CD4-positive, alpha-beta T cell treated with Interferon gamma for 1 hour (primary cell): ENCODE results near the gene CDKN1B.

Experiments used
- DNase-seq: peaks from one replicate; pipeline ENCODE4 v3.0.0-alpha.2; 2020

CDKN1B gene

DNA sequence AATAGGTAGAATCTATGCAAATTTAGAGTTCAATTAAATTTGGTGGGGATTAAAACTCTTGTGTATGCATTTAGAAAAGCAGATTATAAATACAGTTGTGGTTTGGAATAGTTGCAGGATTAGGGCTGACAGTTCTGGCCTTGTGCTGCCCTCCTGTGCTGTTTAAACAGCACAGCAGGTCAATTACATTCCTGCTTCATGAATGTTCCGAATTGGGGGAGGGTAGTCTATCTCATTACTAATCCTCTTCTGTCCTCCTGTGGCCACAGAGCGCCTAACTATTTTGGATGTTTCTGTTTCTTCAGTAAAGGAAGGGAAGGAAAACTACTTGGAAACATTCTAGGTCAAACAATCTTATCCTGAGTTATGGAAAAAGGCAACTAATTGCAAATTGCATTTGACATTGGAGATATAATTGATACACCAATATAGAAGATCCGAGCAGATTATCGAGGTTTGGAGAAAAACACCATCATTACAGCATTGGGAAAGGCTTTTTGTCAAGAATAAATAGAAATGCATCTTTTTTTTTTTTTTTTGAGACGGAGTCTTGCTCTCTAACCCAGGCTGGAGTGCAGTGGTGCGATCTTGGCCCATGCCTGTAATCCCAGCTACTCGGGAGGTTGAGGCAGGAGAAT, 12.5 kb upstream of the CDKN1B start:
- DNase-seq, result peak; percentile 56

DNA sequence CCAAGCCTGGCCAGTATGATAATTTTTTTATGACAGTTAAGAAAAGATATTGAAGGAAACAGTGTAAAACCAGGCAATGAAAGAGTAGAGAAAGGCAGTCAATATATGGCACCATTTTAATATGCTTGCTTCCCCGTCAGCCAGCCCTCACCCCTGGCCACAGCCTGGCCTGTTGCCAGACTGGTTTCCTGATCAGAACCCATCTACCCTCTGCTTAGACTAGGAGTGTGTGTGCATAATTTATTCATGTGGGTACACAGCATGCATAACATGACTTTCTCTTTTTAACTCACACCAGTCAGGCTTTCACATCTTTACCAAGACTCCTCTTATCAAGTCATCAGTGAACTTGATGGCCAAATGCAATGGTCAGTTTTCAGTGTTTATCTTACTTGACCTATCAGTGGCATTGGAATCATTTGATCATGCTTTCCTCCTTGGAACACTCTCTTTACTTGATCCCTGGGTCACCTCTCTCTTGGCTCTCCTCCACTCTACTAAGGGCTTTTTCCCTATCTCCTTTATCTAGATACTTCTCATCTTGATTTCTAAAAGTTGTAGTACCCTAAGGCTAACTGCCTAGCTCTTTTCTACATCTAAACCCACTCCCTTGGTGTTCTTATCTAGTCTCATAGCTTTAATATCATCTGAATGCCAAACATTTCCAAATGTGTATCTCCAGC, 11.2 kb upstream of the CDKN1B start:
- DNase-seq, result peak; percentile 69

DNA sequence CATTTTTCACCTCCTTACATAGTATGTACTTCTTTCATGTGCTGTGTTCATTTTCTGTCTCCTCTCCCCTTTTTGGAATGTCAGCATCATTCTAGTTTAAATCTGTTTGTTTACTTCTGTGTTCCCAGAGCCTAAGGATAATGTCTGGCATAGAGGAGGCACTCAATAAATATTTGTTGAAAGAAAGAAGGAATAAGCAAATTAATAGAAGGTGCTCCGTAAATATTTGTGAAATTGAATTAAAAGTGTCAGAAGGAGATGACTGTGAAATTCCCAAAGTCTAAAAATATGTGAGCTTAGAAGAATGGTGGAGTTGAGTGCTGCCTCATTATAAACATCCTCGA, 3.3 kb upstream of the CDKN1B start:
- DNase-seq, result no peak

DNA sequence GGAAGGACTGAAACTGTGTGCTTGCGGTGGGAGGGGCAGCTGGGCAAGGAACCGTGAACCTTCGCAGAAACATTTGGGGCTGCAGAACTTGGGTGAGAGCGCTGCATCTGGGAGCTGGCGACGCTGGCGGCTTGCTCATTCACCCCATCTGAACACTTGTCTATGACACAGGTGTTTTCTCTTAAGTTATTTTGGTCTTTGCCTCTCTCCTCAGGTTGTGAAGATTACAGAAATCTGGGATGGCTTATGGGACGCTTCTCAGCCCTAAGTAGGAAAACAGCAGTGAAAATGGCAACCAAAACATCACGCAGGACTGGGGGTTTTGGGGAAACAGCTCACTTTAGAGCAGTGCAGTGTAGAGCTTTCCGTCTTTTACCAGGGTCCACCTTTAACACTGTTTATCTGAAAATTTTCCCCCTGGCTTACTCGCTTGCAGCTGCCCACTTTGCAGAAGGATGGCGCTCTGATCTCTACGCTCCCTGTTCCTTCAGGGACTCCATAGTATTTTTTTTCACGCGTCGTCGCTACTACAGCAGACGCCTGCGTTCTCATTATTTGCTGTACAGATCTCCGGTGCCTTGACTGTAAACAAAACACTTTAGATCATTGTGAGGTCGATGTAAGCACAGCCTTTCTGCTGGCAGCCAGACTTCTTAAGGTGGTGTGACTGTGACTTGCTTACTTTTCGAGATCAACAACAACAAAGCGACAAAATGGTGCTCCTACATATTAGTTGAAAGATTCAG, 2.7 kb upstream of the CDKN1B start:
- peak; percentile 71 for DNase-seq

DNA sequence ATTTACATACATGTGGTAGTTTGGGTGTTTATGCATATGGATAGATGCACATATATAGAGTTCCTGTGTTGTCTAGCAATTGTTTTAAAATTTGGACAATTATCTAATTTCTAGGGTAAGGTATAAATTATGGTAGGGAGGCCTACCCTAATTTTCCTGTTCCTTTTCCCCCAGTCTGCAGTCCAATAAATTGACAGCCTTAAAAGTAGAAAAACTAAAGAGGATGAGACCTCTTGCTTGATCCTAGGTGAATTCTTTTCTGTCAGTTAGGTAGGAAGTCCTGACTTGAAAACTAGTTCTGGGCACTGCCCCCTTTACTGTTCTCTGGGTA, 2.1 kb upstream of the CDKN1B start:
- DNase-seq, result no peak

DNA sequence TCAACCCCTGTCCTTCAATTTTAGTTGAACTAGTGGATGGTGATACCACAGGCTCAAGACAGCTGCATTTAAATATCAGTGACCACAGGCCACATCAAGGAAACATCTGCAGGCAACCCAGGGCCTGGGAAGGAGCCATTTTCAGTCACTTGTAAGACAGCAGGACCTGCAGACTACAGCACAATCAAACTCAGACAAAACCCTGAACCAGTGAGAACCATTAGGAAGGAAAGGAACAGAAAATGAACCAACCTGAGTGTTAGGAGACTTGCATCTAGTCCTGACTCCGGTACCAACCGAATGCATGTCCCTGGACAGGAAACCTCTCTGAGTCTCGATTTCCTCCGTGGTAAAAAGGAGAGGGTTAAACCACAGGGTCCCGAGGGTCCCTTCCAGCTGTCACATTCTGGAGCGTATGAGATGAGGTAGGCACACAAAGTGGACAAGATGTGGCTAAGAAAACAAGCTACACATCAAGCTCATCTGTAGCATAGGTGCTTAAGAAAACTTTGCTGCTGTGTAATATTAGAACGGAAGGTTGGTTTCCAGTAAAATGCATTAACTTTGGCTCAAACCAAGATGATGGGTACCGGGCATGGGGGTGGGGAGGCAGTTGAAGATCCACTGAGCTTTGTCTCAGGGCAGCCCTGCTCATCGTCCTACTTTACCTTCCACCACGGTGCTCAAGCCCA, 1.6 kb upstream of the CDKN1B start:
- DNase-seq, result peak; percentile 36

DNA sequence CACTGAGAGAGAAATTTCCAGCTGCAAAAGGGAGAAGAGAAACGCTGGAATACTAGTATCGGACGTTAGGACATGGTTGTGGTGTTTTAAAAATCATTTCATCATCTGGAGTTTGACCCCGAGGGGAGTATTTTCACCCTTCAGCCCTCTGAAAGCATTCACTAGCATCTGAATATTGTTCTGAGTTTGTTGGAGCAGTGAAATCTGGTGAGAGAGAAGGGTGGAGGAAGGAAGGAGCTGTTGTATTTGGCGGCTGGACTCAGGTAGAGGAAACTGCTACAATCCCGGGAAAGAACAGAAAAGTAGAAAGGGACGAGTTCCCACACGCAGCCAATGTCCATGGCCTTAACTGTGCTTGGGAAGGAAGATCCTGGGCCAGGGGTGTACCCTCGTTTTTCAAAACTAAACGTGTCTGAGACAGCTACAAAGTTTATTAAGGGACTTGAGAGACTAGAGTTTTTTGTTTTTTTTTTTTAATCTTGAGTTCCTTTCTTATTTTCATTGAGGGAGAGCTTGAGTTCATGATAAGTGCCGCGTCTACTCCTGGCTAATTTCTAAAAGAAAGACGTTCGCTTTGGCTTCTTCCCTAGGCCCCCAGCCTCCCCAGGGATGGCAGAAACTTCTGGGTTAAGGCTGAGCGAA, 896 bp upstream of the CDKN1B start:
- DNase-seq, result no peak

DNA sequence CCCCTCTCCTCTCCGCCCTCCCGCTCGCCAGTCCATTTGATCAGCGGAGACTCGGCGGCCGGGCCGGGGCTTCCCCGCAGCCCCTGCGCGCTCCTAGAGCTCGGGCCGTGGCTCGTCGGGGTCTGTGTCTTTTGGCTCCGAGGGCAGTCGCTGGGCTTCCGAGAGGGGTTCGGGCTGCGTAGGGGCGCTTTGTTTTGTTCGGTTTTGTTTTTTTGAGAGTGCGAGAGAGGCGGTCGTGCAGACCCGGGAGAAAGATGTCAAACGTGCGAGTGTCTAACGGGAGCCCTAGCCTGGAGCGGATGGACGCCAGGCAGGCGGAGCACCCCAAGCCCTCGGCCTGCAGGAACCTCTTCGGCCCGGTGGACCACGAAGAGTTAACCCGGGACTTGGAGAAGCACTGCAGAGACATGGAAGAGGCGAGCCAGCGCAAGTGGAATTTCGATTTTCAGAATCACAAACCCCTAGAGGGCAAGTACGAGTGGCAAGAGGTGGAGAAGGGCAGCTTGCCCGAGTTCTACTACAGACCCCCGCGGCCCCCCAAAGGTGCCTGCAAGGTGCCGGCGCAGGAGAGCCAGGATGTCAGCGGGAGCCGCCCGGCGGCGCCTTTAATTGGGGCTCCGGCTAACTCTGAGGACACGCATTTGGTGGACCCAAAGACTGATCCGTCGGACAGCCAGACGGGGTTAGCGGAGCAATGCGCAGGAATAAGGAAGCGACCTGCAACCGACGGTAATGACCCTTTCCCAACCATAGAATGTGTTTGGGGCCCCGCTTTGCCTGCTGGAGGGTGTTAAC, 615 bp downstream of the CDKN1B start:
- DNase-seq, result peak; percentile 47

DNA sequence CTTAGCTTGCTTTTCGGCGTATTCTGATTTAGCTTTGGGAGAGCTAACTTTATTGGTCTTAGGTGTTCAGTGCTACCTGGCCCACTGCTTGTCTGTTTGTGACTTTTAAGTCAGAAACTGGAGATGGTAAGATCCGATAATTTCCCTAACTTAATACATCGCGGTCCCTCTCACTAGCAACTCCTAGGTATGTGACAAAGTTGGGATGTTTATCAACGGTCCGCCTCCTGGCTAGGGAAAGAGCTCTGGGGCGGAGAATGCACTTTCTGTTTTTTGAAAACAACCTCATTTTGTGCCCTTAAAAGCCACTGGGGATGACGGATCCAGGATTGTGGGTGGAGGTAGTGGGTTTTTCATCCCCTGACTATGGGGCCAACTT, 1.2 kb downstream of the CDKN1B start:
- DNase-seq, result no peak

DNA sequence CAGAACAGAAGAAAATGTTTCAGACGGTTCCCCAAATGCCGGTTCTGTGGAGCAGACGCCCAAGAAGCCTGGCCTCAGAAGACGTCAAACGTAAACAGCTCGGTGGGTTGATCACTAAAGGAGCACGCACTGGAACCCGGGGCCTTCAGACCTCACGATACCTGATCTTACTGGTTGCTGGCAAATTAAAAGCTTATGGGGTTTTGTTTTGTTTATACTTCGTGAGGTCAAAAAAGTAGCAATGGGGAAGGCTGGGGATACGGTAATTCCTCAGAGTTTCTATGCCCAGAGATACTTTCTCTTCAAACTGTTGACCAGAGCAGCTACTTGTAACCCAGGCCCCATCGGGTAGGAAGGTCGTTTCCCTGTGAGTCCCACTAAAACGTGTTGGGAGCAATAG, 1.7 kb downstream of the CDKN1B start:
- no peak for DNase-seq

DNA sequence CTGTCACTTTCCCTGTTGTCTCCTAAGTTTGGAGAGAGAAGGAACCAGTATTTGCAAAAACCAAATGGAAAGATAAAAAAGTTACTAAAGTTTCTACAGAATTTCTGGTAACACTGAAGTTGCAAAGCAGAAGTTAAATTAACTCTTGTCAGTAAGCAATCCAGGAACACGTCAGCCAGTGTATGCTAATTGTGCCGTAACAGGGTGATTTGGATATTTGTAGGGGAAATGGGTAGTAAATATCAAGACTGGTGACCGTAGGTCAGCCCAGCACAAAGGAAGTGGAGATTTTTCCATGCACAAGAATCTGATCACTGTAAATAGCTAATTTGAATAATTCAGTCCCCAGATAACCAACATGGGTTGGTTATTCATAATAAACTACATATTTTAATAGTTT, 2.3 kb downstream of the CDKN1B start:
- DNase-seq, result peak; percentile 28

DNA sequence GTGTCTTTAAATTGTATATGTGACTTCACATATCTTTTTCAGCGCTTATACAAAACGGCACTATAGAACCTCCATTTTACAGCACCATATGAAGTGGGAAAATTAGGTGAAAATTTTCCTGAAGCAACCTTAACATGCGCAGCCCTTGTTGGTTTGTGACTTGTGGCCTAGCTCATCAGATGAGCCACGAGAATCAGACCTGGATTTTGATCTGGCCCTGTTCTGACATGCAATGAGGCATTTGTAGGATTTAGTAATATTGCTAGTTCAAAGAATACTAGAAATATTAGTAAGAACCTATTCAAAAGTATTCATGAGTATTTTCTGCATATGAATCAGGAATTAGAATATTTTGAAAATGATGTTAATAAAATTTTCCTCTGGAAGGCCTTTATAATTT, 2.9 kb downstream of the CDKN1B start:
- DNase-seq, result no peak

DNA sequence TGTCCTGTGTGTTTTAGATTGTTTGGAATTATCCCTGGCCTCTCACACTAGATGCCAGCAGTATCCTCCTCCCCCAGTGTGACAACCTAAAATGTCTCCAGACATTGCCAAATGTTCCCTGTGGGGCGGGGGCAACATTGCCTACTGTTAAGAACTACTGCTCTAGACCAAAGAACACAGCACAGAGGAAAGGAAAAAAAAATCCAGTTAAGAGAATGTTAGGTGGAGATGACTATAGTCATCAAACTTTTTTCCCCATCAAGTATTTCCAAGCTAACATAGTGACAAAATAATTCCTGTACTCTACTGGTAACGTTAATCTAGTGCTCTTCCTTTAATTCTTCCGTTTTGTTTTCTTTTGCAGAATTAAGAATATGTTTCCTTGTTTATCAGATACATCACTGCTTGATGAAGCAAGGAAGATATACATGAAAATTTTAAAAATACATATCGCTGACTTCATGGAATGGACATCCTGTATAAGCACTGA, 3.5 kb downstream of the CDKN1B start:
- DNase-seq, result no peak

DNA sequence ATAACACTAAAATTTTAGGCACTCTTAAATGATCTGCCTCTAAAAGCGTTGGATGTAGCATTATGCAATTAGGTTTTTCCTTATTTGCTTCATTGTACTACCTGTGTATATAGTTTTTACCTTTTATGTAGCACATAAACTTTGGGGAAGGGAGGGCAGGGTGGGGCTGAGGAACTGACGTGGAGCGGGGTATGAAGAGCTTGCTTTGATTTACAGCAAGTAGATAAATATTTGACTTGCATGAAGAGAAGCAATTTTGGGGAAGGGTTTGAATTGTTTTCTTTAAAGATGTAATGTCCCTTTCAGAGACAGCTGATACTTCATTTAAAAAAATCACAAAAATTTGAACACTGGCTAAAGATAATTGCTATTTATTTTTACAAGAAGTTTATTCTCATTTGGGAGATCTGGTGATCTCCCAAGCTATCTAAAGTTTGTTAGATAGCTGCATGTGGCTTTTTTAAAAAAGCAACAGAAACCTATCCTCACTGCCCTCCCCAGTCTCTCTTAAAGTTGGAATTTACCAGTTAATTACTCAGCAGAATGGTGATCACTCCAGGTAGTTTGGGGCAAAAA, 4.1 kb downstream of the CDKN1B start:
- DNase-seq, result peak; percentile 45

DNA sequence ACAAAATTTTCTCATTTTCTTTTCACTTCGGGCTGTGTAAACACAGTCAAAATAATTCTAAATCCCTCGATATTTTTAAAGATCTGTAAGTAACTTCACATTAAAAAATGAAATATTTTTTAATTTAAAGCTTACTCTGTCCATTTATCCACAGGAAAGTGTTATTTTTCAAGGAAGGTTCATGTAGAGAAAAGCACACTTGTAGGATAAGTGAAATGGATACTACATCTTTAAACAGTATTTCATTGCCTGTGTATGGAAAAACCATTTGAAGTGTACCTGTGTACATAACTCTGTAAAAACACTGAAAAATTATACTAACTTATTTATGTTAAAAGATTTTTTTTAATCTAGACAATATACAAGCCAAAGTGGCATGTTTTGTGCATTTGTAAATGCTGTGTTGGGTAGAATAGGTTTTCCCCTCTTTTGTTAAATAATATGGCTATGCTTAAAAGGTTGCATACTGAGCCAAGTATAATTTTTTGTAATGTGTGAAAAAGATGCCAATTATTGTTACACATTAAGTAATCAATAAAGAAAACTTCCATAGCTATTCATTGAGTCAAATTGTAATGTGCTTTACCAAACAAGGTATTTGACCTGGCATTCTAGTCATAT, 4.8 kb downstream of the CDKN1B start:
- no peak for DNase-seq

DNA sequence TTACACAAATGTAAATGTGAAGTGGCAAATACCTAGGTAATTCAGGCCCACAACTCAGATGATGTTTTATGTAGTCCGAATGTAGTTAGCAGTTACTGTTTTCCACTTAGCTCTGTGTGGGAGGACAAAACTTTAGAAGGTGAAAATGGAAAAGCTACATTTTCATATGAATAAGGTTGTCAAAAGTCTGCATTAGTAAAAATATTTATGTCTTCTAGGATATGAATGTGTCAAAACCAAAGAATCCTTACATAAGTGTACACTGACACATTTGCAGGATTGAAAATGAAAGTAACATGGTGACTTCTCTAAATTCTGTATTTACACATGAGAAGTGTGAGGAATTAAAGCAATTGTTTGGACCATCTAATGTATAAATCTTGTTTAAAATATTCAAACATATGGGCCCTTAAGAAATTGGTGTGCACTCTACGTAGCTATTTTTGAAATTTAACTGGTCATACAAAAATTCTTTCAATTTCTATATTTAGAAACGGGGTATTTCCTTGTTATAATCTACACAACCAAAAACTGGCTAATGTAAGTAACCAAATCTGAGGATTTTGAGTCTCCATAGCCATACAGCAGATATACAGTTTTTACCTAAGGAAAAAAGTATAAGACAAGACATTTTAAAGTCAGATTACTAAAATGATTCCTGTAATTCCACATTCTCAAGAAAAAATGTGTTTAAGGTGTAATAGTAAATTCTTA, 5.4 kb downstream of the CDKN1B start:
- no peak for DNase-seq

DNA sequence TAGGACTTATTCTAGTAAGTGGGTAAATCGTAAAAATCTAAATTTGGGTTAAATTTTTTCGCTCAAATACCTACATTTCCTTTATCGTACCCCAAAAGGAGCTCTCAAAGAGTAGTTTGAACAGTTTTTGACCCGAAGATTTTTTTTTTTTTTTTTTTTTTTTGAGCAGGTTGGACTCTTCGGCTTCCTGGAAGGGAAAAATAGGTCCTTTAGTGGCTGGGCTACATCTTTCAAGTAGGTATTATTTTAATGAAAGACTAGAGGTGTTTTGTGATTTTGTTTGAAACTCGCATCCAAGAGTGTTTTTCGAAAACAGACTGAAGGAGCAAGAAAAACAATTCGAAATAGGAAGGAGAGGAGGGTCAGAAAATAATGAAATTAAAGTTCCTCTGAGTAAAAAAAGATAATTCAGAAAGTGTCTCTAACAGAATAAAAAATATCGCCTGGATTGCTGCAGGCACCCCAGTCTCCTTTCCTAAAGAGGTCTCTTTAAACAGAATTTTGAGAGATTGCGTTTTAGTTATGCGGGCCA, 6.0 kb downstream of the CDKN1B start:
- DNase-seq, result no peak

DNA sequence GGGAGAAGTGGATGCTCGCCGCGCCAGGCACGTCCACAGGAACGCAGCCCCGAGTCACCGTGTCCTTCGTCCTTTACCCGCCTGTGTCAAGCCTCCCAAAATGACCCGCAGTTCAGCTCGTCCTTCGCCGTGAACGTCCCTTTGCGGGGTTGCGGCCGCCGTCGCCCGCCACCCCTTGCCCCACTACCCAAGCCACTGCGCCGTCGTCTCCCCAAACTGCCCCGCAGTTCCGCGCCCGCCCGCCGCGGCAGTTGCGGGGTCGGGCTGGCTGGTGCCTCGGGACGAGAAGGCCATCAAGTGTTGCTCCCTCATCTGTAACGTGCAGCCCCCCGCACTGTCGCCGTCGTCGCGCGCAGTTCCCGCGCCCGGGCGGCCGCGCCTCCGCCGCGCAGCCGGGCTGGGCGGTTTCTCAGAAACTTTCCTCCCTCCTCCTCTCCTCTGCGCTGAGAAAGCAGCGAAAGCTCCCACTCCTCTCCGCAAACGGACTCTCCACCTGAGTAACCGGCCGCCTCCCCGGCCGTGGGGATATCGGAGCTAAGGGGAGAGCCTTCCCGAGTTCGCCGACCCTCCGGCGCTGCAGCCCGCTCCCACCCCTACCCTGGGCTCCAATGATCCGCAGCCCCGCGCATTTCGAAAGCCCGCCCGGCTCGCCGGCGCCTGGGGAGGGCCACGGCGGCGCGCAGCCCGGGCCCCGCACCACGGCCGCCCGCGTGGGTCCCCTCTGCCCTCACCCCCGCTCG, 6.7 kb downstream of the CDKN1B start:
- DNase-seq, result peak; percentile 51

DNA sequence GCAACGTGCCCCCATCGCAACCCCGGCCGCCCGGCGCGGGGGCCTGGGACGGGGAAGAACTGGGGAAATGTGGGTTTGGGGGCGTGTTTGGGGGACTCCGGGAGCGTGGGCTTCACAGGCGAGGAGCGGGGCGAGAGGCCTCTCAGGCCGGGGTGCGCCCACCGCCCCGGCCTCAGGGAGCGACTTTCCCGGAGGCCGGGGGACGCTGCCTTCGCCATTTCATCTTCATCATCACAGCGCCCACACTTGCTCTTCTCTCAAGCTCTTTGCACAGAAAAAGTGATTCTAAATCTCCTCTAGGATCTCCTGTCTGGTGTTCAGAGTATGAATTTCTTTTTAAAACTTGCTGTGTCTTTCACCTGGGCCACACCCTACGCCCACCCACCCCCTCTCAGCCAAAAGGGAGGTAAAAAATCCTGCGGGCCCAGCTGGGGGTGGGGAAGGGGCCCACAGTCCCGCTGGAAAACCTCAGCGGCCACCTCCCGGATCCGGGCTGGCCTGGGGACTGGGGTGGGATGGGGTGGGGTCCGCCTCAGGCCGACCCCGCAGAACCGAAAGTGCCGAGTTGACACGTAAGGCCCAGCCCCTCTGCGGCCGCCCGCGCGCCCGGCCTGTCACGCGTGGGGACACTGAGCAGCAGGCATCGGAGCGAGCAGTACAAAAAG, 7.4 kb downstream of the CDKN1B start:
- DNase-seq, result no peak
